Tibial nerve (tissue), 4 donors: ENCODE data around the gene TRAF6. TPM values are rescaled to one million over a fixed set of nuclear protein-coding genes. Genes with fewer than 3 reads are reported as not detected.
A peak's percentile ranks its signal among the peaks of the same experiment; 100 is the strongest.
"Not testable (repeated sequence)": the region's sequence is repeated elsewhere in the genome, so short reads cannot be mapped to it uniquely, and the experiment has no call there.

Experiments used
- DNase-seq, 2 donors: peaks; one replicate each; pipeline ENCODE4 v3.0.0-alpha.2; 2019; ENCODE audit warnings: low spot score in 2 of 2
- H3K27ac ChIP-seq, 4 donors: fragments of 200-600 bp; sonication (generic) in 3 of 4; one replicate each; pipeline ENCODE4 v1.5.1; 2017 to 2019; ENCODE audit warnings: mild to moderate bottlenecking in 1 of 4
- H3K27me3 ChIP-seq, 2 donors: fragments of 200-600 bp; sonication (generic) in 1 of 2; one replicate each; pipeline versions ENCODE4 v1.5.1 to v1.6.0; 2017 to 2019
- H3K36me3 ChIP-seq, 3 donors: fragments of 200-600 bp; sonication (generic); one replicate each; pipeline ENCODE4 v1.5.1; 2018 to 2019
- H3K4me1 ChIP-seq, 4 donors: fragments of 200-600 bp; sonication (generic) in 3 of 4; one replicate each; pipeline ENCODE4 v1.5.1; 2017 to 2019
- H3K4me3 ChIP-seq, 4 donors: fragments of 200-600 bp; sonication (generic) in 3 of 4; one replicate each; pipeline ENCODE4 v1.5.1; 2017 to 2019; ENCODE audit warnings: mild to moderate bottlenecking in 1 of 4, moderate library complexity in 1 of 4
- H3K9me3 ChIP-seq, 4 donors: fragments of 200-600 bp; sonication (generic) in 3 of 4; one replicate each; pipeline ENCODE4 v1.5.1; 2017 to 2019
- CTCF ChIP-seq, 5 experiments: fragments of 200-600 bp in 3 of 5; fragments of 450-650 bp in 2 of 5; sonication (generic) in 3 of 5; IDR thresholded peaks; one replicate each; pipeline ENCODE4 v1.5.1; 2016 to 2019; ENCODE audit warnings: antibody characterized with exemption in 5 of 5, mild to moderate bottlenecking in 3 of 5, moderate library complexity in 2 of 5
- EP300 ChIP-seq, 2 donors: sonication (generic); formaldehyde crosslinking; IDR thresholded peaks; one replicate each; pipeline ENCODE4 v1.6.1; 2017; ENCODE audit warnings: antibody characterized with exemption in 2 of 2, mild to moderate bottlenecking in 1 of 2
- POLR2A ChIP-seq, 2 donors: fragments of 450-650 bp; IDR thresholded peaks; one replicate each; pipeline ENCODE4 v1.6.1; 2017; ENCODE audit warnings: antibody characterized with exemption in 2 of 2, mild to moderate bottlenecking in 2 of 2, moderate library complexity in 2 of 2
- whole genome bisulfite sequencing, 2 donors: methylation state at CpG; one replicate each; pipeline ENCODE4 v1.1.5; 2018; 5-methylcytosine and 5-hydroxymethylcytosine counted together
- total RNA-seq, 4 donors: library from RNA; depleted of rRNA; stranded (reverse); fragments of >200 nt; gene quantifications; one replicate each; pipeline ENCODE4 v1.1.0, GENCODE V29; 2016

Gene TRAF6
- total RNA-seq, 4 donors from 2014 or later, result 9.9 to 17.7 (median 13.8) TPM

- Histone ChIP-seq H3K27me3 (no peaks in the 10 kb centered on the region), H3K4me1 (peaks cover 0 to 23% (median 0%) of the 10 kb centered on the region in 4 donors), H3K27ac (no peak overlapping the region), H3K36me3 (peaks cover 0 to 71% (median 4%) of the 10 kb centered on the region in 3 donors), H3K4me3 (no peak overlapping the region), H3K9me3 (no peaks in the 10 kb centered on the region)
- WGBS, 2 donors, result 74 to 81% methylated on average over 6 of the region's 6 CpGs
- TF ChIP-seq EP300 (IDR thresholded peaks at IDR 0.05), result no peak
- no peak for TF ChIP-seq CTCF (IDR thresholded peaks at IDR 0.05)
- no peak for TF ChIP-seq POLR2A (IDR thresholded peaks at IDR 0.05)
- DNase-seq, result no peak
Measured at GRCh38 chr11:36485298-36486002, 24.6 kb downstream of the TRAF6 start.

- Histone ChIP-seq H3K4me1 (peaks cover 0 to 30% (median 0%) of the 10 kb centered on the region in 4 donors), H3K36me3 (peaks cover 0 to 48% (median 0%) of the 10 kb centered on the region in 3 donors)
- not testable (repeated sequence) for H3K9me3 ChIP-seq, H3K27me3 ChIP-seq, DNase-seq, H3K27ac ChIP-seq, H3K4me3 ChIP-seq
- 92 to 95% methylated on average over 3 of the region's 4 CpGs for WGBS, 2 donors
Measured at GRCh38 chr11:36483042-36483441, 27.0 kb downstream of the TRAF6 start.

GRCh38 chr11:36480833-36481232 lies 29.2 kb downstream of the TRAF6 start:
- Histone ChIP-seq H3K4me1 (peaks cover 0 to 20% (median 0%) of the 10 kb centered on the region in 4 donors), H3K36me3 (peaks cover 0 to 33% (median 0%) of the 10 kb centered on the region in 3 donors), H3K9me3 (no peaks in the 10 kb centered on the region), H3K27ac (no peak overlapping the region), H3K27me3 (no peaks in the 10 kb centered on the region), H3K4me3 (no peak overlapping the region)
- no peak for DNase-seq
- TF ChIP-seq POLR2A (IDR thresholded peaks at IDR 0.05), result no peak
- TF ChIP-seq EP300 (IDR thresholded peaks at IDR 0.05), result no peak
- no peak for TF ChIP-seq CTCF (IDR thresholded peaks at IDR 0.05)

- H3K27ac ChIP-seq, result no peak overlapping the region
- no peaks in the 10 kb centered on the region for H3K27me3 ChIP-seq
- H3K36me3 ChIP-seq, result peaks cover 0 to 14% (median 0%) of the 10 kb centered on the region in 3 donors
- peaks cover 0 to 10% (median 0%) of the 10 kb centered on the region in 4 donors for H3K4me1 ChIP-seq
- no peak overlapping the region for H3K4me3 ChIP-seq
- WGBS, 2 donors, result 17 to 26% methylated on average over 2 of the region's 2 CpGs
- no peaks in the 10 kb centered on the region for H3K9me3 ChIP-seq
- DNase-seq, result peak in 1 of 2 donors; percentile 36
- no peak for TF ChIP-seq EP300 (IDR thresholded peaks at IDR 0.05)
- peak; percentile 19 to 59 (median 29) for TF ChIP-seq CTCF (IDR thresholded peaks at IDR 0.05)
Measured at GRCh38 chr11:36478700-36479329, 31.3 kb downstream of the TRAF6 start.

GRCh38 chr11:36475192-36475591 lies 34.9 kb downstream of the TRAF6 start:
- H3K9me3 ChIP-seq, result no peaks in the 10 kb centered on the region
- no peaks in the 10 kb centered on the region for H3K27me3 ChIP-seq
- H3K36me3 ChIP-seq, result peaks cover 0 to 5% (median 0%) of the 10 kb centered on the region in 3 donors
- no peak overlapping the region for H3K4me3 ChIP-seq
- H3K27ac ChIP-seq, result no peak overlapping the region
- peaks cover 0 to 15% (median 0%) of the 10 kb centered on the region in 4 donors for H3K4me1 ChIP-seq
- TF ChIP-seq CTCF (IDR thresholded peaks at IDR 0.05) (no peak), EP300 (IDR thresholded peaks at IDR 0.05) (no peak), POLR2A (IDR thresholded peaks at IDR 0.05) (no peak)
- DNase-seq, result no peak
- 39 to 50% methylated on average over 1 of the region's 1 CpG for WGBS, 2 donors
